Activated CD4-positive, alpha-beta T cell treated with anti-CD3 and anti-CD28 coated beads, Interleukin-10, Interleukin-2, amounts not matched to agents 100 ng/mL and 50 ng/mL, durations not matched to agents 16 hours and 8 hours (primary cell): ENCODE data around the gene NTMT2.

Experiments
- DNase-seq: peaks from one replicate; pipeline ENCODE4 v3.0.0-alpha.2; 2020

The NTMT2 gene

DNA sequence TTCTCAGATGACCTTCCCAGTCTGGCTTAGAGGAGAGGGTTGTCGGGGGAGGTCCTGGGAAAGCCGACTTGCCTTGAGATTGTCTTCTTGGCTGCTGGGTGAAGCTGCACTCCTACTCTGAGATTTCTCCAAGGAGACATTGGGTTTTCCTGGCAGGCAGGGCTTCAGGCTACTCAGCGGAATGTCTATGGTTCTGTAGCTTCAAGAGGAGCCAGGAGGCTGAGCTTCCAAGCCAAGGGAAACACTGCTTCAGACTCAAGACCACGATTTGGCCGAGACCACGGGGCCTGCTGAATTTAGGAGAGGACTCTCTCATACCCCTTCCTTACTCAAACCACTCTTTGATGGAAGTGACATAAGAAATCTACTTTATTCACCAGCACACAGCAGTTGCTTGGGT is 67.8 kb downstream of the NTMT2 start:
- no peak for DNase-seq

DNA sequence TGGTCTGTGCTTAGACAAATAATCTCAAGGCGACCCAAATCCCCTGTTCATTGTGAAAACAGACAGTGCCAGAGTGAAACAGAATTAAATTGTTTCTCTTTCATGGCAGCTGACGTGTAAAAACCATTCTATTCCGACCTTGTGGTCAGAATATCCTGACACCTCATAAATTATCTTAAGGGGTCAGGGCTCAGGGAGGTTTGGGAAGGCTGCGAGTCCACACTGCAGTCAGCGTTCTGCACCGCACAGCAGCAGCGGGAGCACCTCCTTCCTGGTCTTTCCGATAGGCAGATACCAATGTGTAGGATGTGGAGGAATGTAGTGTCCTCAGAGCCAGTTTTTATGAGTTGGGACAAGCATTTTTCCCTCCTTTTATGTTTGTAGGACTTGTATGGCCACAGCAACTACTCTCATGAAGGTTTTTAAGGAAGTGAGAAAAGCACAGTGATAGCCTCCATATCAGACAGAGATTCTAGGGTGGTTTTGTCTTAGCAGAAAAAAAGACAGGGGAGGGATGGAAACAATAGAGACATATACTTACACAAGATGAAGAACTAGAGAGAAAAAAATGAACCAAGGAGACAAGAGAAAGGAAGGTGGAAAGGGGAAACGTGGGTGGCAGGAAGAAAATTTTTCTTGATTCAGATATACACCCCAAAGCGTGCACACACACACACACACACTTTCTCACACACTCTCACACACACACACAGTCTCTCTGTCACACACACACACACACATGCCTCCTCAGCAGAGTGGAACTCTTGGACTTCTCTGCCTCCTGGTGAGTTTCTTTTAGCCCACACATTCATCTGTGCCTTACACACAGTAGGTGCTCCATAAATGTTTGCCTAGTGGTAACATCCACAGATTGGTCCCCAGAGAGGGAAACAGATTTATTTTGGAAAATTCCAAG is 68.6 kb downstream of the NTMT2 start:
- DNase-seq = peak; percentile 1

DNA sequence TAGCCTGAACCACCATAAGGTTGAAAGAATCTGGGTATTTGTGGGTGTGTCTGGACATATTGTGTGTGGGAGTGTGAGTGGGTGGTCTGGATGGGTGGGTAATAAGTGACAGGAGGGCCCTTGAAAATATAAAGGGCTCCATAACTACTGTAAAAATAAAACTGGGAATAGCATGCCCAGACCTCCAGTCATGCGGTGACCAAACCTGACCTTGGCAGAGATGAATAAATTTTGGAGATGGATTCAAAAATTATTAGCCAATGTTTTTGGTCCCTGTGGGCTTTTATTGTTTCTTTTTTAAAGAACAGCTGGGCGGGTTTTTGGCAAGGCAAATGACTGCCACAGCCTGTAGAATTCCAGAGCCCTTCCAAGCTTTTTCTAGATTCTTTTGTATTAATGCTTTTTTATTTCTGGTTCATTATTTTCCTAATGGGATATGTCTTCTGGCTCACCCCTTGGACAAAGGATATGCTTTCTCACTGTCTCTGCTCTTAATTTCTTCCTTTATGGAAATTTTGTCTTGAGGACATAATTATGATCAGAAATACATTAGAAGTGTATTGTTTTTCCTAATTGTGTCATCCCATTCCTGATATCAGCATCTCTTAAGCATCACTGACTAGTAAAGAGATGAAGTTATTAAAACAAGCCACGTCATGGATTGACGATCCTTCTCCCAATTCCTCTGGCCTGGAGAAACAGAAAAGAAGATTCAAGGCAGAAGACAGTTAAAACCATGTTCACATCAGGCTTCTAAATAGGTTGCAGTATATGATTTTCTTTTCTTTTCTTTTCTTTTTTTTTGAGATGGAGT is 69.5 kb downstream of the NTMT2 start:
- DNase-seq = no peak

DNA sequence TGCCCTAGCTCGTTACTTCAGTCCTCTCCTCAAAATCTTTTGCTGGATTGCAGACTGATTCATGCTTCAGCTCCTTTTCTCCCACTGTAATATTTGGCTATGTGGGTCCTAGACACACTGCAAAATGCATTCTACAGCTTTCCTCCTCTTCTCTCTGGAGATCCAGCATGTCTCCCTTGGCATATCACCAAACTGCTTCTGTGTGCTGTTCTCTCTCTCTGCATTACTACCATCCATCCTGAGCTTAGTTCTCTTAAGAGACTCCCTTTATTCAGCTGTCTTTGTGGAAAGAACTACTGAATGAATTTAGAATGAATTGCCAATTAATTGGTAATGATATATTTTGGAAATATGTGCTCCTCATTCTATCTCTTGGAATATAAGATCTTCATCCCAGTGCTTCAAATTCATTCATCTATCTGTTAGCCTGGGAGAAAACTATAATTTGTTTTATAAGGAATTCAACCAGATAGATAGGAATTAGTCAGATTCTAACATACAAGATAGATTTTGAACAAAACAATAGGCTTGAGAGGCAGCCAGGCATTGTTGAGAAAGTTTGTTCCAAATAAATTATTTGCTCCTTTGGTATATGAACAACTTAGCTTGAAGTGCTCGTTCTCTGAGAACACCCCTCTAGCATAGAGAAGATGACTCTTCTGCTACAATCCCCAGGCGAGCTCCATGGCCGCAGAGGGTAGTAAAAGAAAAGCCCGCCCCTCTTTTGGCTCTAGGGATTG is 71.9 kb downstream of the NTMT2 start:
- DNase-seq = no peak

GRCh38 chr1:170218257-170218650 is 72.5 kb downstream of the NTMT2 start:
- DNase-seq = no peak
